CD4-positive, alpha-beta memory T cell (primary cell): ENCODE measurements around the gene MRPL54. TPM values are rescaled to one million over a fixed set of nuclear protein-coding genes. Genes with fewer than 3 reads are reported as not detected.

ENCODE experiments used
- CTCF ChIA-PET: fragments of 350-600 bp; sonication (Branson Sonifier 250); formaldehyde crosslinking; loops from one replicate; lab custom pipeline; 2021; ENCODE audit warnings: inconsistent platforms; ENCODE audit not compliant: partially characterized antibody; lab: Charles Lee
- POLR2A ChIA-PET: fragments of 350-600 bp; sonication (Branson Sonifier 250); formaldehyde crosslinking; loops from one replicate; lab custom pipeline; 2021; ENCODE audit not compliant: partially characterized antibody; lab: Charles Lee
- DNase-seq, 5 donors: peaks; one replicate each; pipeline versions ENCODE4 v3.0.0 to v3.0.0-alpha.2; 2020 to 2022; ENCODE audit warnings: mixed read lengths in 1 of 5
- H3K27ac ChIP-seq: one replicate; pipeline ENCODE4 v1.7.0; 2013; ENCODE audit warnings: low read depth, low read length
- H3K27me3 ChIP-seq: 2 replicates; pipeline ENCODE4 v1.7.0; 2013; ENCODE audit warnings: mild to moderate bottlenecking, low read length, moderate library complexity; ENCODE audit not compliant: insufficient read depth
- H3K36me3 ChIP-seq: 2 replicates; pipeline ENCODE4 v1.7.0; 2013; ENCODE audit warnings: mild to moderate bottlenecking, low read length, moderate library complexity; ENCODE audit not compliant: insufficient read depth
- H3K4me1 ChIP-seq: 2 replicates; pipeline ENCODE4 v1.7.0; 2013; ENCODE audit warnings: mild to moderate bottlenecking, low read length, moderate library complexity; ENCODE audit not compliant: insufficient read depth
- H3K4me3 ChIP-seq, 2 donors: one replicate each; pipeline ENCODE4 v1.7.0; 2013; ENCODE audit warnings: low read length in 2 of 2, mild to moderate bottlenecking in 1 of 2
- H3K9me3 ChIP-seq, 2 donors: one replicate each; pipeline ENCODE4 v1.7.0; 2013; ENCODE audit warnings: low read length in 2 of 2, control low read depth in 1 of 2; ENCODE audit not compliant: control insufficient read depth in 1 of 2
- H3K27ac Mint-ChIP-seq, 7 donors: one replicate each; pipeline ENCODE4 v1.8.0; 2020 to 2021; ENCODE audit warnings: mixed read lengths in 7 of 7, mild to moderate bottlenecking in 6 of 7, inconsistent platforms in 3 of 7, moderate library complexity in 3 of 7
- H3K27me3 Mint-ChIP-seq, 2 donors: one replicate each; pipeline ENCODE4 v1.8.0; 2020 to 2021; ENCODE audit warnings: mixed read lengths in 2 of 2
- H3K36me3 Mint-ChIP-seq, 2 donors: one replicate each; pipeline ENCODE4 v1.8.0; 2020 to 2021; ENCODE audit warnings: mixed read lengths in 2 of 2, inconsistent platforms in 1 of 2, mild to moderate bottlenecking in 1 of 2
- H3K4me1 Mint-ChIP-seq, 4 donors: one replicate each; pipeline ENCODE4 v1.8.0; 2020 to 2021; ENCODE audit warnings: mixed read lengths in 4 of 4, mild to moderate bottlenecking in 1 of 4
- H3K4me3 Mint-ChIP-seq, 8 donors: one replicate each; pipeline ENCODE4 v1.8.0; 2020 to 2021; ENCODE audit warnings: mixed read lengths in 8 of 8, mild to moderate bottlenecking in 7 of 8, moderate library complexity in 6 of 8, inconsistent platforms in 3 of 8
- H3K9me3 Mint-ChIP-seq, 8 donors: one replicate each; pipeline ENCODE4 v1.8.0; 2020 to 2021; ENCODE audit warnings: mixed read lengths in 8 of 8, mild to moderate bottlenecking in 5 of 8, inconsistent platforms in 3 of 8, moderate library complexity in 1 of 8
- intact Hi-C: fragments of 100-400 bp; cut with micrococcal nuclease; formaldehyde crosslinking; loops from one replicate; pipeline ENCODE4 v1.15.1; 2023
- polyA plus RNA-seq, 2 donors: library from polyadenylated mRNA; unstranded; fragments of 300-500 nt; fragmentation: Illumina TruSeq; gene quantifications; one replicate each; pipeline ENCODE4 v1.2.3, GENCODE V29; 2021
- total RNA-seq, 2 experiments: library from RNA; stranded (reverse); gene quantifications; one replicate each; pipeline ENCODE4 v1.2.3, GENCODE V29; 2021

The MRPL54 gene
- total and polyA plus RNA-seq, 4 experiments from 2014 or later: 36.7 to 107 (median 70.2) TPM

DNA sequence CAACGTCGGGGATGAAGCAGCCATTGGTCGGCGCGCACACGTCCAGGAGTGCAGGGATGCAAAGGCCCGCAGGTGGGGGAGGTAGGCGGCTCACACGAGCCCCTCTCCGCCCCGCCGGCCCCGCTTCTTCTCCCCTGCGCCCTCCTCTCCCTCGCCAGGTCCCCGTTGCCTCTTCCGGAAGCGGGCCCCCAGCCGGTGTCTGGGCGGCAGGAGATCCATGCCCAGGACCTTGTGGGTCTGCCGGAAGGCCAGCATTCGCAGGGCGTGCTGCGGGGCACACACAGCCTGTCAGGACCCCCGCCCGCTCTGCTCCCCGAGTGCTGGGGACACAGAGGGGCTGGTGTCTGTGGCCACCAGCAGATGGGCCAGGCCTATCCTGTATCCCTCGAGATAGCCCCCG lies 43.4 kb downstream of the MRPL54 start:
- POLR2A ChIA-PET: interaction anchor here (0.6 to 0.9 kb wide), 3 partner anchors 21 to 1187 kb away, joined by 3 read pairs; no protein-coding TSS in a partner anchor
- H3K27ac ChIP-seq: no peak overlapping the region
- H3K36me3 ChIP-seq: no peaks in the 10 kb centered on the region

DNA sequence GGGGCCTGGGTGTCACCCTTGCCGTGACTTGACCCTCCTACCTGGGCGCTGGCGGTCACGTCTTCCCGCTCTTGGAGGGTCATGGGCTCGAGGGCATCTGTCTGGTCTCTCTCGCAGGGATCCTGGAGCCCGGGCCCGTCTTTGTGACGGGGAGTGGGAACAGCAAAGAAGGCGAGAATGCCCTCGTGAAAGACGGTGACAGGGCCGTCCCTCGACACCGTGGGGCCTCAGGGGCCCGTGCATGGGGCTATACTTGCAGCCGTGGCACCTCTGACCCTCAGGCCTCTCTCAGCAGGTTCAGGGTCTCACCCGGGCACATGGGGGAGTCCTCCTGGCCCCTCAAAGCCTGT lies 44.6 kb downstream of the MRPL54 start:
- H3K27ac ChIP-seq: no peak overlapping the region
- Mint-ChIP-seq H3K36me3 (no peaks in the 10 kb centered on the region), H3K27ac (peak overlapping the region in 1 of 7 donors; percentile 68), H3K4me3 (no peak overlapping the region), H3K4me1 (peaks cover 3 to 36% (median 16%) of the 10 kb centered on the region in 4 donors), H3K9me3 (no peaks in the 10 kb centered on the region), H3K27me3 (no peaks in the 10 kb centered on the region)
- intact Hi-C loops: no loop called here
- peak in 1 of 5 donors; percentile 16 for DNase-seq
- ChIA-PET CTCF (no interaction called here), POLR2A (no interaction called here)
- H3K36me3 ChIP-seq: no peaks in the 10 kb centered on the region
- H3K27me3 ChIP-seq: no peaks in the 10 kb centered on the region
- no peak overlapping the region for H3K4me3 ChIP-seq
- no peaks in the 10 kb centered on the region for H3K9me3 ChIP-seq
- peaks cover 3% of the 10 kb centered on the region for H3K4me1 ChIP-seq

More for the DNA sequence above, 43.4 kb downstream of the MRPL54 start:
- peaks cover 9 to 44% (median 21%) of the 10 kb centered on the region in 4 donors for H3K4me1 Mint-ChIP-seq
- H3K27me3 Mint-ChIP-seq: no peaks in the 10 kb centered on the region
- peaks cover 0 to 2% (median 0%) of the 10 kb centered on the region in 8 donors for H3K9me3 Mint-ChIP-seq
- Histone ChIP-seq H3K4me1 (peaks cover 11% of the 10 kb centered on the region), H3K27me3 (no peaks in the 10 kb centered on the region), H3K9me3 (no peaks in the 10 kb centered on the region), H3K4me3 (no peak overlapping the region)
- intact Hi-C loops: no loop called here
- no peaks in the 10 kb centered on the region for H3K36me3 Mint-ChIP-seq
- peak in 1 of 5 donors; percentile 11 for DNase-seq
- peak overlapping the region in 1 of 7 donors; percentile 69 for H3K27ac Mint-ChIP-seq
- H3K4me3 Mint-ChIP-seq: no peak overlapping the region
- CTCF ChIA-PET: interaction anchor here (1.3 kb wide), 1 partner anchor 16 kb away, joined by 3 read pairs; no protein-coding TSS in a partner anchor

- Mint-ChIP-seq H3K4me1 (peaks cover 8 to 42% (median 20%) of the 10 kb centered on the region in 4 donors), H3K27ac (peak overlapping the region in 2 of 7 donors; percentile 56 to 85), H3K36me3 (no peaks in the 10 kb centered on the region), H3K9me3 (peaks cover 0 to 3% (median 0%) of the 10 kb centered on the region in 8 donors), H3K27me3 (no peaks in the 10 kb centered on the region), H3K4me3 (peak overlapping the region in 1 of 8 donors; percentile 32)
- Histone ChIP-seq H3K27ac (no peak overlapping the region), H3K4me1 (peaks cover 9% of the 10 kb centered on the region), H3K27me3 (no peaks in the 10 kb centered on the region), H3K9me3 (no peaks in the 10 kb centered on the region), H3K36me3 (no peaks in the 10 kb centered on the region), H3K4me3 (no peak overlapping the region)
- no peak for DNase-seq
- CTCF ChIA-PET: no interaction called here
- intact Hi-C loops: no loop called here
- POLR2A ChIA-PET: no interaction called here
Observed at GRCh38 chr19:3807574-3808354, 45.3 kb downstream of the MRPL54 start.

DNA sequence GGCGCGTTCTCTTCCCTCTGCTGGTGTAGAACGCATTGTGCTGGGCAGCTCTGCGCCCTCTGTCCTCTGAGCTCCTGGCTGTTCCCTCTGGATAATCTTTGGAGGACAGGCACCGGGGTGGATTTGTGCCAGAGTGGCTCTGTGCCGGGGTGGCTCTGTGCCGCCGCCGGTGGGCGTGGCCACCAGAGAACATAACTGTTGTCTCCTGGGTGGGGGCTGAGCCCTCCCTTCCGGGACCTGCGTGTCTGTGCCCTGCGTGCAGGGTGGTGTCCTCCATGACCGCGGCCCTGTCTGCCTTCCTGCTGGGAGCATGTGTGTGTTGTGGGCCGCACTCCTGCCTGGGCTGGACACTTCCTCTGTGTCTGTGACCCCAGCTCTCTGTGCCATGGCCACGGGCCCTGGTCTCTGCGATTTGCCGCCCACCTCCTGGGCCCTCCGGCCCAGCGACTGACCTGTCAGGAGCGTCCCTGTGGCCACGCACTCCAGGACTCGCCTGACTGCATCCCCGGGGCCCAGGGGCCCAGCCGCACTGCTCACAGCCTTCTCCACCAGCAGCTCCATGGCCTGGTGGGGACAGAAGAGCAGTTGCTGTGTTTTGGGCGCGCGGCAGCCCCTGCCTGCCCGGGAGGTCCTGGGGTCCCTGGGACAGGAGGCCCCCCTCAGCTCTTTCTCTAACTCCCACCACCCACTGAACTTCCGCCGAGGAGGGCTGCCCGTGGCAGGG lies 46.1 kb downstream of the MRPL54 start:
- Histone ChIP-seq H3K27ac (no peak overlapping the region), H3K36me3 (no peaks in the 10 kb centered on the region), H3K4me3 (no peak overlapping the region), H3K9me3 (no peaks in the 10 kb centered on the region), H3K4me1 (peaks cover 18% of the 10 kb centered on the region), H3K27me3 (no peaks in the 10 kb centered on the region)
- intact Hi-C loops: no loop called here
- no peaks in the 10 kb centered on the region for H3K27me3 Mint-ChIP-seq
- CTCF ChIA-PET: interaction anchor here (1.5 kb wide), 1 partner anchor 10 kb away, joined by 3 read pairs; no protein-coding TSS in a partner anchor
- H3K27ac Mint-ChIP-seq: peak overlapping the region in 1 of 7 donors; percentile 65
- H3K36me3 Mint-ChIP-seq: no peaks in the 10 kb centered on the region
- DNase-seq: peak in 1 of 5 donors; percentile 32
- POLR2A ChIA-PET: no interaction called here
- no peak overlapping the region for H3K4me3 Mint-ChIP-seq
- peaks cover 0 to 3% (median 0%) of the 10 kb centered on the region in 8 donors for H3K9me3 Mint-ChIP-seq
- peaks cover 13 to 47% (median 26%) of the 10 kb centered on the region in 4 donors for H3K4me1 Mint-ChIP-seq

DNA sequence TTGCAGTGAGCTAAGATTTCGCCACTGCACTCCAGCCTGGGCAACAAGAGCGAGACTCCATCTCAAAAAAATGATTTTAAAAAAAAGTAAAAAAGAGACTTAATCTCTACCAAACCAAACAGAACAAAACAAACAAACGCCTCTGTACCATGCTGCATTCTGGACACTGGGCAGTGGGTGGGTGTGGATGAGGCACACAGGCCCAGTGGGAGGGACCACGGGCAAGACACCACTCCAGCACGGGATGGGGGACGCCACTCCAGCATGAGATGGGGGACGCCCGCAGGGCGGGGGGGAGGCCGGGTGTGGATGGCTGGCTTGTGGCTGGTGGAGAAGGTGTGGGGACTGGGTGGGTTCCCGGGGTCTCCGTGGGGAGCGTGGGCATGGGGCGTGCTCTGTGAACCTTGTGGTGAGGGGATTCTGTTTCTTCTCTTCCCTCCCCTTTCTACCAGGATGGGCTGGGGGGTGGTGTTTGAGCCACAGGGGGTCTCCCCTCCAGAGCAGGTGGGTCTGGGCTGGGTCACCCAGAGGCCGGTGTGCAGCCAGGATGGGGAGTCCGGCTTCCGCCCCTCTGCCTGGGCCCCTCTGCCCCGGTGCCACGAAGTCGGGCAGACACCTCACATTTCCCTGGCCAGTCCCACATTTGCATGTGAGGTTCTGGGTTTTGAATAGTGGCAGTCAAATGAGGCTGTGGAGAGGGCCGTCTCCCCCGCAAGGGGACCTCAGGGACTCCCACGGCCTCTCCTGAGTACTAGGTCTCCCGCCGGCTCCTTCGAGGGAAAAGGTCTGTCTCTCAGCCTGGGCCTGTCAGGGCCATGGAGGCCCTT lies 47.6 kb downstream of the MRPL54 start:
- Histone ChIP-seq H3K27ac (no peak overlapping the region), H3K4me1 (peaks cover 33% of the 10 kb centered on the region), H3K36me3 (no peaks in the 10 kb centered on the region), H3K4me3 (no peak overlapping the region), H3K27me3 (no peaks in the 10 kb centered on the region), H3K9me3 (no peaks in the 10 kb centered on the region)
- POLR2A ChIA-PET: no interaction called here
- Mint-ChIP-seq H3K9me3 (peaks cover 0 to 3% (median 0%) of the 10 kb centered on the region in 8 donors), H3K4me1 (peaks cover 26 to 50% (median 36%) of the 10 kb centered on the region in 4 donors), H3K27ac (peak overlapping the region in 2 of 7 donors; percentile 68 to 86), H3K36me3 (no peaks in the 10 kb centered on the region), H3K4me3 (no peak overlapping the region), H3K27me3 (no peaks in the 10 kb centered on the region)
- CTCF ChIA-PET: interaction anchor here (1.5 to 3.3 kb wide), 2 partner anchors 8 to 47 kb away, joined by 3 to 17 read pairs; partner anchors contain the start of gene MRPL54
- intact Hi-C loops: no loop called here
- peak in 1 of 5 donors; percentile 19 for DNase-seq

GRCh38 chr19:3810708-3811355 lies 48.4 kb downstream of the MRPL54 start:
- Mint-ChIP-seq H3K36me3 (no peaks in the 10 kb centered on the region), H3K4me3 (no peak overlapping the region), H3K27me3 (no peaks in the 10 kb centered on the region), H3K27ac (peak overlapping the region in 2 of 7 donors; percentile 8 to 61), H3K9me3 (peaks cover 0 to 3% (median 0%) of the 10 kb centered on the region in 8 donors), H3K4me1 (peaks cover 26 to 48% (median 35%) of the 10 kb centered on the region in 4 donors)
- ChIA-PET CTCF (interaction anchor here (3.3 kb wide), 1 partner anchor 48 kb away, joined by 17 read pairs; the partner anchor contains the start of gene MRPL54), POLR2A (interaction anchor here (3.4 kb wide), 1 partner anchor 49 kb away, joined by 46 read pairs; the partner anchor contains the start of genes APBA3 and MRPL54)
- Histone ChIP-seq H3K27ac (no peak overlapping the region), H3K4me1 (peaks cover 33% of the 10 kb centered on the region), H3K36me3 (no peaks in the 10 kb centered on the region), H3K4me3 (no peak overlapping the region), H3K9me3 (no peaks in the 10 kb centered on the region), H3K27me3 (no peaks in the 10 kb centered on the region)
- intact Hi-C loops: no loop called here
- DNase-seq: peak in 1 of 5 donors; percentile 31
